Endothelial cell of umbilical vein (primary cell): ENCODE data around the gene DNAJC7. TPM values are rescaled to one million over a fixed set of nuclear protein-coding genes. Genes with fewer than 3 reads are reported as not detected.
"Not testable (repeated sequence)": the region's sequence is repeated elsewhere in the genome, so short reads cannot be mapped to it uniquely, and the experiment has no call there.

Experiments used
- BruUV-seq: library from RNA; stranded (reverse); fragments of 400-500 nt; replicated peaks from 2 replicates; lab custom pipeline; 2021; lab: Mats Ljungman, UMichigan
- CTCF ChIA-PET: fragments of 300-600, 350-600 bp; sonication (Branson Sonifier 250); formaldehyde crosslinking; loops from one replicate; lab custom pipeline; 2021; ENCODE audit warnings: antibody characterized with exemption, inconsistent platforms; lab: Charles Lee
- POLR2A ChIA-PET: fragments of 300-600, 350-600 bp; sonication (Branson Sonifier 250); formaldehyde crosslinking; loops from one replicate; lab custom pipeline; 2021; ENCODE audit warnings: antibody characterized with exemption, inconsistent platforms; lab: Charles Lee
- DNase-seq: peaks from one replicate; pipeline ENCODE4 v3.0.0-alpha.2; 2011; ENCODE audit warnings: low read depth, low spot score
- FAIRE-seq: peaks from 2 replicates; lab custom pipeline; 2011; peaks lifted over from hg19 to GRCh38; lab: Jason Lieb, UNC
- H2AFZ ChIP-seq: 2 replicates; pipeline ENCODE4 v1.6.0; 2012; ENCODE audit warnings: low read depth, low read length, control low read depth, inconsistent platforms
- H3K27ac ChIP-seq: 2 replicates; pipeline ENCODE4 v1.5.1; 2011; ENCODE audit warnings: low read depth, mild to moderate bottlenecking, control low read depth, low read length, moderate library complexity; ENCODE audit not compliant: insufficient read depth
- H3K27me3 ChIP-seq, 2 experiments: 2 replicates each; pipeline versions ENCODE4 v1.6.0 to v1.6.1; 2011; ENCODE audit warnings: low read length in 2 of 2, mixed read lengths in 1 of 2; ENCODE audit not compliant: control insufficient read depth in 2 of 2, insufficient read depth in 2 of 2
- H3K36me3 ChIP-seq, 2 experiments: 2 replicates in 1 of 2; 3 replicates in 1 of 2; pipeline ENCODE4 v1.5.1; 2011; ENCODE audit warnings: low read length in 2 of 2, mild to moderate bottlenecking in 1 of 2, moderate library complexity in 1 of 2; ENCODE audit not compliant: control insufficient read depth in 2 of 2, insufficient read depth in 2 of 2; ENCODE audit errors: extremely low read depth in 1 of 2
- H3K4me1 ChIP-seq: 3 replicates; pipeline ENCODE4 v1.5.1; 2011; ENCODE audit warnings: mild to moderate bottlenecking, low read length; ENCODE audit not compliant: control insufficient read depth, insufficient read depth; ENCODE audit errors: extremely low read depth
- H3K4me2 ChIP-seq: 2 replicates; pipeline ENCODE4 v1.6.1; 2011; ENCODE audit warnings: low read length, control low read depth, mixed read lengths; ENCODE audit not compliant: insufficient read depth
- H3K4me3 ChIP-seq, 3 experiments: fragments of 200-600 bp in 1 of 3; sonication (generic), shearing (Covaris generic) in 1 of 3; replicated peaks in 1 of 3; 2 replicates each; pipeline ENCODE4 v1.5.1; 2011 to 2016; ENCODE audit warnings: control low read depth in 3 of 3, low read length in 3 of 3, mild to moderate bottlenecking in 2 of 3, inconsistent platforms in 1 of 3, low read depth in 1 of 3, moderate library complexity in 1 of 3; ENCODE audit not compliant: insufficient read depth in 1 of 3
- H3K79me2 ChIP-seq: 2 replicates; pipeline ENCODE4 v1.6.0; 2012; ENCODE audit warnings: low read length, inconsistent platforms; ENCODE audit not compliant: control insufficient read depth, insufficient read depth
- H3K9ac ChIP-seq: replicated peaks from 2 replicates; pipeline ENCODE3; 2011; ENCODE audit warnings: low read length, control low read depth; ENCODE audit not compliant: insufficient read depth; ENCODE audit errors: extremely low read depth
- H3K9me1 ChIP-seq: replicated peaks from 3 replicates; pipeline ENCODE4 v1.6.0; 2011; ENCODE audit warnings: mild to moderate bottlenecking, low read length; ENCODE audit not compliant: control insufficient read depth, insufficient read depth; ENCODE audit errors: extremely low read depth
- H3K9me3 ChIP-seq: replicated peaks from 2 replicates; pipeline ENCODE4 v1.5.1; 2012; ENCODE audit warnings: low read length, inconsistent platforms; ENCODE audit not compliant: control insufficient read depth, insufficient read depth
- H4K20me1 ChIP-seq: replicated peaks from 2 replicates; pipeline ENCODE3; 2011; ENCODE audit warnings: mild to moderate bottlenecking, low read length; ENCODE audit not compliant: control insufficient read depth, insufficient read depth; ENCODE audit errors: extremely low read depth
- EZH2 ChIP-seq: IDR thresholded peaks from 2 replicates; pipeline ENCODE4 v1.6.1; 2012; ENCODE audit warnings: borderline replicate concordance, low read depth, mild to moderate bottlenecking, moderate library complexity, low read length, inconsistent platforms; ENCODE audit not compliant: severe bottlenecking
- FOS ChIP-seq: IDR thresholded peaks from 2 replicates; pipeline ENCODE4 v1.6.1; 2011; ENCODE audit warnings: mild to moderate bottlenecking, low read length, moderate library complexity, borderline replicate concordance; ENCODE audit not compliant: insufficient read depth
- GATA2 ChIP-seq: IDR thresholded peaks from 2 replicates; pipeline ENCODE4 v1.7.0; 2011; ENCODE audit warnings: low read depth, mild to moderate bottlenecking, moderate library complexity, mixed read lengths, low read length; ENCODE audit not compliant: insufficient read length, insufficient read depth
- JUN ChIP-seq: IDR thresholded peaks from 2 replicates; pipeline ENCODE4 v1.6.1; 2011; ENCODE audit warnings: borderline replicate concordance, low read depth; ENCODE audit not compliant: insufficient read length, insufficient read depth
- MYC ChIP-seq: IDR thresholded peaks from one replicate; pipeline ENCODE4 v1.6.1; 2011; ENCODE audit warnings: mild to moderate bottlenecking, low read depth, low read length
- POLR2A ChIP-seq: IDR thresholded peaks from 2 replicates; pipeline ENCODE4 v1.6.1; 2012; ENCODE audit warnings: low read depth, mild to moderate bottlenecking, control low read depth, low read length
- POLR2AphosphoS5 ChIP-seq: IDR thresholded peaks from 2 replicates; pipeline ENCODE4 v1.6.1; 2012; ENCODE audit warnings: low read depth, mild to moderate bottlenecking, control low read depth, low read length, moderate library complexity; ENCODE audit not compliant: insufficient read depth
- dilution Hi-C: fragments of 300-500 bp; cut with MboI; formaldehyde crosslinking; loops from one replicate; pipeline ENCODE4 v1.15.0; 2019; ENCODE audit warnings: low sequenced_read_pairs; ENCODE audit not compliant: extremely low pct_ligation_motif_present
- intact Hi-C: fragments of 100-400 bp; cut with micrococcal nuclease; formaldehyde crosslinking; loops from one replicate; pipeline ENCODE4 v1.10.0; 2022
- polyA plus RNA-seq, 4 experiments: library from polyadenylated mRNA; depleted of rRNA in 3 of 4; stranded (reverse) in 3 of 4; unstranded in 1 of 4; fragments of >200 nt; gene quantifications; 2 replicates each; pipeline versions ENCODE4 v1.2.1 to v1.2.3, GENCODE V29; 2011 to 2012; ENCODE audit warnings: missing spikeins in 1 of 4
- total RNA-seq: library from RNA; stranded (reverse); gene quantifications from 2 replicates; pipeline ENCODE4 v1.2.3, GENCODE V29; 2021
- TF ChIP-seq, protein P1 (sequence below): IDR thresholded peaks from 2 replicates; pipeline ENCODE4 v1.6.1; 2011; ENCODE audit not compliant: insufficient read depth, insufficient read length
- TF ChIP-seq, protein P2 (sequence below), 2 donors: IDR thresholded peaks; 1 replicate in 1 of 2; 2 replicates in 1 of 2; pipeline ENCODE4 v1.5.1; 2011; ENCODE audit warnings: low read length in 2 of 2, mild to moderate bottlenecking in 2 of 2, moderate library complexity in 2 of 2, control low read depth in 1 of 2, inconsistent platforms in 1 of 2, low read depth in 1 of 2; ENCODE audit not compliant: insufficient read depth in 1 of 2; ENCODE audit errors: extremely low read depth in 1 of 2

DNAJC7 gene
- total and polyA plus RNA-seq, 2 donors (not counting 3 experiments of a cell fraction or from before 2014, with no cell fraction given): 19.8 to 111 TPM

DNA sequence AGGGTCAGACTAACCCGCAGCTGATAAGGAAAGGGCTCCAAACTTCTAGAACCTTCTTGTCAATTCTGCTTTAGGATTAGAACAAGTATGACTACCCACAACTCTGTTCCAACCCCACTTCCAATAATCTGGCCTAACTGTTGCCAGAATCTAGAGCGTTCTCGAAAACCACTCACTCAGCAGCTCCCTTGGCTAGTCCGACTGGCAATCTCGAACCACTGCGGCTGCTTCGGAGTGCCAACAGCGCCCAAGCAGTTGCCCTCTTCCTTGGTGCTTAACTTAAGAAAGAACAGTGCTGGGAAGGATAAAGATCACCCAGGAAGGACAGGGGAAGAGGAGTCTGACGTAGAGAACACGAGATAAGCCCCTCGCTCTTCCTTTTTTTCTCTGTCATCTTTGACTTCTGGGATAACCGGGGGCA is 818 bp downstream of the DNAJC7 start:
- DNase-seq (peak; percentile 37), FAIRE-seq (peak; percentile 69)
- POLR2A ChIA-PET: no interaction called here
- Histone ChIP-seq H3K79me2 (peaks cover 70% of the 10 kb centered on the region), H2AFZ (peak overlapping the region; percentile 39), H3K9me3 (no peaks in the 10 kb centered on the region), H3K27me3 (no peaks in the 10 kb centered on the region), H3K4me3 (peak overlapping the region; percentile 69 to 96 (median 96)), H3K27ac (peak overlapping the region; percentile 88), H3K4me2 (peak overlapping the region; percentile 69), H3K4me1 (peaks cover 16% of the 10 kb centered on the region), H3K36me3 (no peaks in the 10 kb centered on the region), H4K20me1 (no peaks in the 10 kb centered on the region), H3K9me1 (no peaks in the 10 kb centered on the region), H3K9ac (peak overlapping the region; percentile 98)
- TF ChIP-seq, protein P1, sequence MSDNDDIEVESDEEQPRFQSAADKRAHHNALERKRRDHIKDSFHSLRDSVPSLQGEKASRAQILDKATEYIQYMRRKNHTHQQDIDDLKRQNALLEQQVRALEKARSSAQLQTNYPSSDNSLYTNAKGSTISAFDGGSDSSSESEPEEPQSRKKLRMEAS: no peak
- TF ChIP-seq EZH2 (no peak), POLR2A (no peak), JUN (no peak), GATA2 (no peak), FOS (no peak), MYC (no peak), POLR2AphosphoS5 (no peak)
- TF ChIP-seq, protein P2, sequence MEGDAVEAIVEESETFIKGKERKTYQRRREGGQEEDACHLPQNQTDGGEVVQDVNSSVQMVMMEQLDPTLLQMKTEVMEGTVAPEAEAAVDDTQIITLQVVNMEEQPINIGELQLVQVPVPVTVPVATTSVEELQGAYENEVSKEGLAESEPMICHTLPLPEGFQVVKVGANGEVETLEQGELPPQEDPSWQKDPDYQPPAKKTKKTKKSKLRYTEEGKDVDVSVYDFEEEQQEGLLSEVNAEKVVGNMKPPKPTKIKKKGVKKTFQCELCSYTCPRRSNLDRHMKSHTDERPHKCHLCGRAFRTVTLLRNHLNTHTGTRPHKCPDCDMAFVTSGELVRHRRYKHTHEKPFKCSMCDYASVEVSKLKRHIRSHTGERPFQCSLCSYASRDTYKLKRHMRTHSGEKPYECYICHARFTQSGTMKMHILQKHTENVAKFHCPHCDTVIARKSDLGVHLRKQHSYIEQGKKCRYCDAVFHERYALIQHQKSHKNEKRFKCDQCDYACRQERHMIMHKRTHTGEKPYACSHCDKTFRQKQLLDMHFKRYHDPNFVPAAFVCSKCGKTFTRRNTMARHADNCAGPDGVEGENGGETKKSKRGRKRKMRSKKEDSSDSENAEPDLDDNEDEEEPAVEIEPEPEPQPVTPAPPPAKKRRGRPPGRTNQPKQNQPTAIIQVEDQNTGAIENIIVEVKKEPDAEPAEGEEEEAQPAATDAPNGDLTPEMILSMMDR (IDR thresholded peaks at IDR 0.05; ENCODE audit: extremely low read depth in 1 of 2, insufficient read depth in 1 of 2, low read depth in 1 of 2, low read length in 2 of 2): no peak
- no TSS peak for BruUV-seq
- dilution Hi-C loops: no loop called here
- intact Hi-C loops: loop anchor here (2.0 to 5.0 kb wide), 2 partner anchors 49 to 84 kb away; partner anchors contain the start of gene CNP
- CTCF ChIA-PET: interaction anchor here (1.8 to 3.4 kb wide), 3 partner anchors 9 to 84 kb away, joined by 5 to 13 read pairs (median 9); no protein-coding TSS in a partner anchor

DNA sequence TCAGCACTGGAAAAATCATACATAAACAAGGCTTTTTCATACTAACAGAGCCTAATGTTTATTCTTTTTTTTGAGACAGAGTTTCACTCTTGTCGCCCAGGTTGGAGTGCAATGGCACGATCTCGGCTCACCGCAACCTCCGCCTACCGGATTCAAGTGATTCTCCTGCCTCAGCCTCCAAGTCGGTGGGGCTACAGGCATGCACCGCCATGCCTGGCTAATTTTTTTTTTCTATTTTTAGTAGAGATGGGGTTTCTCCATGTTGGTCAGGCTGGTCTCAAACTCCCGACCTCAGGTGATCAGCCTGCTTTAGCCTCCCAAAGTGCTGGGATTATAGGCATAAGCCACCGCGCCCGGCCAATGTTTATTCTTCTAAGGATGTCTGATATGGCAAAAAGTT is 3.5 kb downstream of the DNAJC7 start:
- H3K4me3 ChIP-seq, H3K27ac ChIP-seq, CTCF ChIA-PET, H2AFZ ChIP-seq, H3K9ac ChIP-seq, H3K9me3 ChIP-seq, H4K20me1 ChIP-seq, DNase-seq, dilution Hi-C loops, BruUV-seq, H3K4me2 ChIP-seq, H3K27me3 ChIP-seq, intact Hi-C loops, FAIRE-seq, POLR2A ChIA-PET, H3K36me3 ChIP-seq, H3K9me1 ChIP-seq: not testable (repeated sequence)
- Histone ChIP-seq H3K79me2 (peaks cover 81% of the 10 kb centered on the region), H3K4me1 (peaks cover 24% of the 10 kb centered on the region)

- H3K9ac ChIP-seq, FAIRE-seq, H3K4me2 ChIP-seq, dilution Hi-C loops, H3K4me3 ChIP-seq, H3K9me1 ChIP-seq, H2AFZ ChIP-seq, intact Hi-C loops, BruUV-seq, H3K36me3 ChIP-seq, H3K9me3 ChIP-seq, DNase-seq, H4K20me1 ChIP-seq, H3K27ac ChIP-seq, H3K27me3 ChIP-seq: not testable (repeated sequence)
- peaks cover 93% of the 10 kb centered on the region for H3K79me2 ChIP-seq
- ChIA-PET POLR2A (interaction anchor here (0.6 kb wide), 1 partner anchor 181 kb away, joined by 3 read pairs; no protein-coding TSS in a partner anchor), CTCF (interaction anchor here (0.8 to 1.7 kb wide), 2 partner anchors 13 to 53 kb away, joined by 3 read pairs; no protein-coding TSS in a partner anchor)
- H3K4me1 ChIP-seq: peaks cover 20% of the 10 kb centered on the region
Measured at GRCh38 chr17:42012363-42012762, 4.9 kb downstream of the DNAJC7 start.
